AG09309 (cell line): ENCODE results near the gene SGPL1.
A peak's percentile ranks its signal among the peaks of the same experiment; 100 is the strongest.

Source experiments
- DNase-seq: peaks from one replicate; pipeline ENCODE4 v3.0.0-alpha.2; 2010; ENCODE audit warnings: low read depth
- H3K4me3 ChIP-seq: 2 replicates; pipeline ENCODE4 v1.5.1; 2011; ENCODE audit warnings: mild to moderate bottlenecking, low read depth, low read length, moderate library complexity; ENCODE audit not compliant: control insufficient read depth
- TF ChIP-seq, protein P1 (sequence below): IDR thresholded peaks from 2 replicates; pipeline ENCODE4 v1.5.1; 2011; ENCODE audit warnings: mild to moderate bottlenecking, low read depth, low read length, inconsistent platforms; ENCODE audit not compliant: insufficient read depth, control insufficient read depth; ENCODE audit errors: missing control alignments

The SGPL1 gene

DNA sequence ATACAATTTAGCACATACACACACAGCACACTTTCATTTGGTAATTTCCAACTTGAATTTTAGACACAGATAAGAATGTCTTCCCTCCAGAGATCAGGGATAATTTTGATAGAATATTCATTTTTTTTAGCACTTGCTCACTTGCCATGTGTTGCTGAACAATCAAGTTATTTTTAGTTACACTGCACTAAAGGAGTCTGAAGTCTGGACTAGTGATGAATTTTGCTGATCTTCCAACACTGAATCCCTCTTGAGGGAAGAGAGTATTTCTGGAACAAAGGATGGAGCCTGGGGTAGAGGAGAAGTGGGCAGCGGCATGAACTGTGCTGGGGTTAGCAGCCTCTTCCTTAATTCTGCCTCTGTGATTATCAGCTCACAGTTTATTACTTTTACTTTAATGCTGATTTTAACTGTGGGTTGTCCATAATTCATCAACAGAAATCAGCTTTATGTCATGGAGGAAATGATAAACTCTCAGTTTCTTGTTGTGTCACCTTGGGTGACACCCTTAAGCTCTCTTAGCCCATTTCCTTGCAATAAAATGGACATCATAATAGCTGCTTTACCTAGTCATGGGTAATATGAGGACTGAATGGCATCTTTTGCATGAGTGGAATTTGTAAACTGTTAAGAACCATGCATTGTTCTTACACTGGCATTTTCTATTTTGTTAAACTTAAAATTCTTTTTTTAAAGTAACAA lies 32.1 kb downstream of the SGPL1 start:
- no peak overlapping the region for H3K4me3 ChIP-seq
- TF ChIP-seq, protein P1, sequence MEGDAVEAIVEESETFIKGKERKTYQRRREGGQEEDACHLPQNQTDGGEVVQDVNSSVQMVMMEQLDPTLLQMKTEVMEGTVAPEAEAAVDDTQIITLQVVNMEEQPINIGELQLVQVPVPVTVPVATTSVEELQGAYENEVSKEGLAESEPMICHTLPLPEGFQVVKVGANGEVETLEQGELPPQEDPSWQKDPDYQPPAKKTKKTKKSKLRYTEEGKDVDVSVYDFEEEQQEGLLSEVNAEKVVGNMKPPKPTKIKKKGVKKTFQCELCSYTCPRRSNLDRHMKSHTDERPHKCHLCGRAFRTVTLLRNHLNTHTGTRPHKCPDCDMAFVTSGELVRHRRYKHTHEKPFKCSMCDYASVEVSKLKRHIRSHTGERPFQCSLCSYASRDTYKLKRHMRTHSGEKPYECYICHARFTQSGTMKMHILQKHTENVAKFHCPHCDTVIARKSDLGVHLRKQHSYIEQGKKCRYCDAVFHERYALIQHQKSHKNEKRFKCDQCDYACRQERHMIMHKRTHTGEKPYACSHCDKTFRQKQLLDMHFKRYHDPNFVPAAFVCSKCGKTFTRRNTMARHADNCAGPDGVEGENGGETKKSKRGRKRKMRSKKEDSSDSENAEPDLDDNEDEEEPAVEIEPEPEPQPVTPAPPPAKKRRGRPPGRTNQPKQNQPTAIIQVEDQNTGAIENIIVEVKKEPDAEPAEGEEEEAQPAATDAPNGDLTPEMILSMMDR, result no peak
- DNase-seq, result no peak

DNA sequence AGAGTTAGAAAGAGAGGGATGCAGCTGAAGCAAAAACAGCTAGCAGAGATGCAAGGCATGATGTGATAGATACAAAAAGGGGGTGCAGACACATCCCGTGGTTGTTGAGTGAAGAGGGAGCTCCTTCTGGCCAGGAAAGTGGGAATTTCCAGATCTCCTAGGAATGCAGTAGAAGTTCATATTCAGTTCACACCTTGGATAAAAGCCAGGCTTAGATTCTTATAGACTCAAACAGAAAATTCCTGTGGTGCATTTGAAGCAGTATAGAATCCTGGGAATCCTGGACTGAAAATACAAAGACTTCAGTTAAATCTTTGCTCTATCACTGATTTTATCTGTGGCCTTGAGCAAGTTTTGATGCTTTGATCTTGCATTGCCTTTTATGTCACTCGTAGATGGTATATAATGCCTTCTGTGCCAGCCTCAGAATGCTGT lies 33.9 kb downstream of the SGPL1 start:
- DNase-seq, result peak; percentile 40
- TF ChIP-seq, protein P1, result no peak
- no peak overlapping the region for H3K4me3 ChIP-seq

DNA sequence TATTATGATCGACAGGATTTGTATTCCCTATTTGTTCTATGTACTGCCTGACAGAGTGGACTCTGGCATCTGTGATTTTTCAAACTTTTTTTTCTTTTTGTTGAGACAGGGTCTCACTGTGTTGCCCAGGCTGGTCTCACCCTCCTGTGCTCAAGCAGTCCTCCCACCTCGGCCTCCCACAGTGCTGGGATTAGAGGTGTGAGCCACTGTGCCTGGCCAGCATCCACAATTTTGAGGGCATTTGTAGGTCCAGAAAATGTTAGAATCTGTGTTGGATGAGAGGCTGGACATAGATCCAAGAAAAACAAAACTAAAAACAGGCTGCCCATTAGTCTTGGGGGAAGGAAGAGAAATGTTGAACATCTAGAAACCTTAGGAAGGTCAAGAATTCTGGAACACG lies 34.3 kb downstream of the SGPL1 start:
- H3K4me3 ChIP-seq, result no peak overlapping the region
- TF ChIP-seq, protein P1, result no peak
- no peak for DNase-seq

DNA sequence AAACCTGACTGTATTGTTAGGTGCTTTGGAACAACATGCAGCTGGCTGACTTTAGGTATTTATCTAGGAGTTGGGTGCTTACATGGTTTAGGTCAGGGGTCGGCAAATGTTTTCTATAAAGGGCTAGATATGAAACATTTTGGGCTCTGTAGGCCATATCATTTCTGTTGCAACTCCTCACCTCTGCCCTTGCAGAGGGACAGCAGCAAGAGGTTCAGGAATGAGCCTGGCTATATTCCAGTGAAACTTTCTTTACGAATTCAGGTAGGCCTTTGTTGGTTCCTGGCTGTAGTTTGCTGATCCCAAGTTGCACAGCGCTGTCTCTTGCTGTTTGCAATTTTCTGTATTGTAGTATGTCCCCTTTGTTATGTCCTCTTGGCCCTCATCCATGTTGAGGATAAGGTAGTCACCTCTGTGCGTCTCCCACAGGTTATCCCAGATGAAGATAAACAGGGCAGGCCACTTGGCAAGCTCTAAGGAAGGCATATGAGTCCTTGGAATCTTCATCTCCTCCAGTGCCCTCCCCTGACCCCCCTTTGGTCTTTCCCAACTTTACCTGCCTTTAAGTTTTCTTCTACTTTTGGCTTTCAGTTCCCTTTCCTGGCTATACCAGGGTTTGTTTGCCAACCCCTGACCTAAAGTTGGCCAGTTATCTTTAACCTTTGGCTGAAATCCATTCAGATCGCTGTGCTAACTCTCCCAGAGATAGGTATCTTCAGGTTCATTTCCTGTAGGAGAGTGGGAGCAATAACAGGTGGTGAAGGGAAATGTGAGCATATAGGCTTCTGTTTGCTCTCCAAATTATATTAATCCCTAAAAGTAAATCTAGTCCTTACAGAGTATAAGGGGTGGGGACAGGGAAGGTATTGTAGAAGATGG lies 36.1 kb downstream of the SGPL1 start:
- TF ChIP-seq, protein P1, result no peak
- H3K4me3 ChIP-seq, result no peak overlapping the region
- no peak for DNase-seq

DNA sequence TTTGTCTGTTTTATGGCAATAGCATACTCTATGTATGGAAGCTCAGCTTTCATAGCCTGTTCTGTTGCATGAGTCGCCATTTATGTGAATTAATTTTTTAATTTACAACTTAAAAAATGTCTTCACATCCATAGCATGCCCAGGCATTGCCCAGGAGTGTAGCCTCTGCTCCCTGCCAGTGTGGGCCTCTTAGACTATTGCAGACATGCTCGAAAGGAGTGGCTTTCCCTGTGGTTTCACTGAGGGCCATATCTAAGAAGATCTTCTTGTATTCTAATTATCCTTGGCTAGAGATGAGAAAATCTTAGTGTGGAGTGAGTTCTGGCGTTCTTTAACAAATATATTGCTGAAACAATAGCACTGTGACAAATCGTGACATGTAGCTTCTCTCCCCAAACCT lies 37.3 kb downstream of the SGPL1 start:
- no peak overlapping the region for H3K4me3 ChIP-seq
- no peak for DNase-seq
- TF ChIP-seq, protein P1, result no peak

DNA sequence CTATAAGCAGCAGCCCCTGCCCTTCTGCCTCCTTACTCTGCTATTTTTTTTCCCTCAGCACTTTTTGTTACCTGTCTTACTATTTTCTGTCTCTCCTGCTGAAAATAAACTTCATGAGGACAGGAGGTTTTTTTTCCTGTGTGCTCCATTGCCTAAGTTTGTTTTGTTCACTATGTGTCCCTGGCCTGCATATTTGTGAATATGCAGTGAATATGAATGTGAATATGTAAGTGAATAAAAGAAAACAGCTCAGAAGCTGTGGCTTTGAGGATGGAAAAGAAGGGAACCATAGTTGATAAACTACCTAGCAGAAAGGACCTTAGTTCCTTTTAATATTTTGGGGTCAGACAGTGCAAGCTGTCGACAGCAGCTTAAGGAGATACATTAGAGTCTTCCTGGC lies 37.7 kb downstream of the SGPL1 start:
- TF ChIP-seq, protein P1, result no peak
- H3K4me3 ChIP-seq, result no peak overlapping the region
- no peak for DNase-seq
